Activated CD4-positive, alpha-beta T cell treated with anti-CD3 and anti-CD28 coated beads, Interleukin-2, amount 10 ng/mL, durations not matched to agents 7 days and 5 days (primary cell): ENCODE data around the gene SSTR1. TPM values are rescaled to one million over a fixed set of nuclear protein-coding genes. Genes with fewer than 3 reads are reported as not detected.

Experiments used
- CTCF ChIA-PET: fragments of 350-600 bp; sonication (Branson Sonifier 250); formaldehyde crosslinking; loops from one replicate; lab custom pipeline; 2021; ENCODE audit warnings: antibody characterized with exemption; lab: Charles Lee
- POLR2A ChIA-PET: fragments of 350-600 bp; sonication (Branson Sonifier 250); formaldehyde crosslinking; loops from one replicate; lab custom pipeline; 2021; ENCODE audit warnings: antibody characterized with exemption; lab: Charles Lee
- DNase-seq: peaks from one replicate; pipeline ENCODE4 v3.0.0-alpha.2; 2020
- H3K27ac Mint-ChIP-seq: one replicate; pipeline ENCODE4 v1.8.0; 2021; ENCODE audit warnings: mild to moderate bottlenecking, moderate library complexity, mixed read lengths
- H3K27me3 Mint-ChIP-seq: one replicate; pipeline ENCODE4 v1.8.0; 2021; ENCODE audit warnings: mixed read lengths
- H3K36me3 Mint-ChIP-seq: one replicate; pipeline ENCODE4 v1.8.0; 2021; ENCODE audit warnings: low read depth, mixed read lengths
- H3K4me1 Mint-ChIP-seq: one replicate; pipeline ENCODE4 v1.8.0; 2021; ENCODE audit warnings: mixed read lengths
- H3K4me3 Mint-ChIP-seq: one replicate; pipeline ENCODE4 v1.8.0; 2021; ENCODE audit warnings: mild to moderate bottlenecking, moderate library complexity, mixed read lengths
- H3K9me3 Mint-ChIP-seq: one replicate; pipeline ENCODE4 v1.8.0; 2021; ENCODE audit warnings: mixed read lengths
- total RNA-seq, 2 experiments: library from RNA; stranded (reverse); gene quantifications; one replicate each; pipeline ENCODE4 v1.2.3, GENCODE V29; 2021

The SSTR1 gene
- total RNA-seq, 2 experiments from 2014 or later: not detected

DNA sequence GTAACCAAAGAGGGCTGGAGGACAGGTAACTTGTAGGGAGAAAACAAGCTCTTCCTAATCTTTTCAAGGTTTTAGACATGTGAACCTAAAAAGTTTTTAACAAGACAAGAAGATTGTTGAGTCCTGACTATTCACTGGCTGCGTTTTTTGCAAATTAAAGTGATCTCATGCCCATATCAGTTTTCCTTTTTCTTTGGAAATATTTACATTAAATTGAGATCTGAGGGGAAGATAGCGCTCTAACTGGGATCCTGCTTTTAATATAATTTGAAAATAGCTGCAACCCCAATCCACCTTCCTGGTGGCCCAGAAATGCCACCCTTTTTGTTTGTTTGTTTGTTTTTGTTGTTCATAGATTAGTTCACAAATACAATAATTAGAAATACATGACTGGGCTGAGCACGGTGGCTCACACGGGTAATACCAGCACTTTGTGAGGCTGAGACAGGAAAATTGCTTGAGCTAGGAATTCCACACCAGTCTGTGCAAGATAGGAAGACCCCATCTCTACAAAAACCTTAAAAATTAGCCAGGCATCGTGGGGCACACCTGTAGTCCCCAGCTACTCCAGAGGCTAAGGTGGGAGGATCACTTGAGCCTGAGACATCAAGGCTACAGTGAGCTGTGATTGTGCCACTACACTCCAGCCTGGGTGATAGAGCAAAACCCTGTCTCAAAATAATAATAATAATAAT is 2.4 kb upstream of the SSTR1 start:
- ChIA-PET POLR2A (no interaction called here), CTCF (interaction anchor here (1.2 kb wide), 1 partner anchor 51 kb away, joined by 3 read pairs; no protein-coding TSS in a partner anchor)
- peaks cover 45% of the 10 kb centered on the region for H3K27me3 Mint-ChIP-seq
- peaks cover 2% of the 10 kb centered on the region for H3K9me3 Mint-ChIP-seq
- peaks cover 11% of the 10 kb centered on the region for H3K4me1 Mint-ChIP-seq
- no peak overlapping the region for H3K4me3 Mint-ChIP-seq
- no peak overlapping the region for H3K27ac Mint-ChIP-seq
- DNase-seq: no peak
- peaks cover 3% of the 10 kb centered on the region for H3K36me3 Mint-ChIP-seq

GRCh38 chr14:38205949-38206665 is 1.6 kb upstream of the SSTR1 start:
- POLR2A ChIA-PET: no interaction called here
- H3K9me3 Mint-ChIP-seq: peaks cover 2% of the 10 kb centered on the region
- no peak for DNase-seq
- H3K4me1 Mint-ChIP-seq: peaks cover 13% of the 10 kb centered on the region
- H3K27ac Mint-ChIP-seq: no peak overlapping the region
- H3K36me3 Mint-ChIP-seq: peaks cover 3% of the 10 kb centered on the region
- no peak overlapping the region for H3K4me3 Mint-ChIP-seq
- CTCF ChIA-PET: no interaction called here
- peaks cover 53% of the 10 kb centered on the region for H3K27me3 Mint-ChIP-seq

DNA sequence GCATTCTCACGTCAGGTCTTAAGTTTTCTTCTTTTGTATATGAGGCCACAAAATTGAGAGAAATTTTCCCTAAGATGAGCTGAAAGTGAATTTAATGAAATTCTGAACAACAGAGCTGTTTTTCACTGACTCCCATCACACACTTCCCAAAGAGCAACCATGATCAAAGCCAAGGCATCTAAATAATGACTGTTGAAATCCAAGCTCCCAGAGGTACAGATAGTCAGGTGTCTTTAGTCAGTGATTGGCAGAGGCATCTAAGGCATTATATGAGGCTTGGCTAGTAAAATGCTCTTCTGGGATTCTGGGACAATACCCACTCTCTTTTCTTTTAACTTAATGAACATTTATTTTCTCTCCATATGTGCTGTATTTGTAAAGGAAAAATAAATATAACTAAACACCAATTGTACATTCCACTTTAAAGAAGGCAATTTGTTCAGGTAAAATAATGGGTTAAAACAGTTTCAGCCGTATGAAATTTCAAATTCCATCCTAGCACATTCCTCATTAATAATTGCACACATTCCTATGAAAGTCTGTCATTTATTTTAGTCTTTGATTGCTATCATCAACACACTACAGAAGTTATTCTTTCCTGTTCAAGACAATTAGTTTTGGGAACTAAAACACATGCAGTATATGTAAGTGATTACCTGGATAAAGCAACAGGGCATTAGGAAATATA is 871 bp upstream of the SSTR1 start:
- no peak overlapping the region for H3K4me3 Mint-ChIP-seq
- ChIA-PET POLR2A (no interaction called here), CTCF (no interaction called here)
- peaks cover 13% of the 10 kb centered on the region for H3K4me1 Mint-ChIP-seq
- DNase-seq: no peak
- H3K36me3 Mint-ChIP-seq: peaks cover 3% of the 10 kb centered on the region
- H3K27ac Mint-ChIP-seq: no peak overlapping the region
- H3K9me3 Mint-ChIP-seq: peaks cover 2% of the 10 kb centered on the region
- peaks cover 58% of the 10 kb centered on the region for H3K27me3 Mint-ChIP-seq

- H3K36me3 Mint-ChIP-seq: peaks cover 3% of the 10 kb centered on the region
Measured at GRCh38 chr14:38207377-38207735, 348 bp upstream of the SSTR1 start.

GRCh38 chr14:38208618-38209562 is 1.2 kb downstream of the SSTR1 start:
- peaks cover 71% of the 10 kb centered on the region for H3K27me3 Mint-ChIP-seq
- ChIA-PET POLR2A (interaction anchor here (0.6 kb wide), 1 partner anchor 657 kb away, joined by 3 read pairs; no protein-coding TSS in a partner anchor), CTCF (interaction anchor here (1.4 kb wide), 1 partner anchor 12 kb away, joined by 7 read pairs; no protein-coding TSS in a partner anchor)
- H3K36me3 Mint-ChIP-seq: peaks cover 3% of the 10 kb centered on the region
- peaks cover 13% of the 10 kb centered on the region for H3K4me1 Mint-ChIP-seq
- no peak for DNase-seq
- peaks cover 2% of the 10 kb centered on the region for H3K9me3 Mint-ChIP-seq
- H3K4me3 Mint-ChIP-seq: no peak overlapping the region
- H3K27ac Mint-ChIP-seq: no peak overlapping the region

More at GRCh38 chr14:38207377-38207735, 348 bp upstream of the SSTR1 start:
- CTCF ChIA-PET: no interaction called here
- DNase-seq: no peak
- Mint-ChIP-seq H3K27ac (no peak overlapping the region), H3K9me3 (peaks cover 2% of the 10 kb centered on the region), H3K27me3 (peaks cover 63% of the 10 kb centered on the region), H3K4me3 (no peak overlapping the region), H3K4me1 (peaks cover 13% of the 10 kb centered on the region)
- POLR2A ChIA-PET: no interaction called here

- Mint-ChIP-seq H3K27me3 (peaks cover 74% of the 10 kb centered on the region), H3K4me3 (no peak overlapping the region), H3K36me3 (peaks cover 3% of the 10 kb centered on the region), H3K9me3 (peaks cover 2% of the 10 kb centered on the region), H3K4me1 (peaks cover 13% of the 10 kb centered on the region), H3K27ac (peak overlapping the region; percentile 11)
- DNase-seq: no peak
- CTCF ChIA-PET: no interaction called here
- POLR2A ChIA-PET: no interaction called here
Measured at GRCh38 chr14:38209572-38210557, 2.2 kb downstream of the SSTR1 start.

GRCh38 chr14:38210587-38211216 is 3.0 kb downstream of the SSTR1 start:
- peaks cover 2% of the 10 kb centered on the region for H3K9me3 Mint-ChIP-seq
- H3K36me3 Mint-ChIP-seq: peaks cover 3% of the 10 kb centered on the region
- H3K27me3 Mint-ChIP-seq: peaks cover 74% of the 10 kb centered on the region
- H3K4me3 Mint-ChIP-seq: no peak overlapping the region
- peak overlapping the region; percentile 74 for H3K27ac Mint-ChIP-seq
- ChIA-PET CTCF (no interaction called here), POLR2A (no interaction called here)
- DNase-seq: no peak
- H3K4me1 Mint-ChIP-seq: peaks cover 13% of the 10 kb centered on the region

- CTCF ChIA-PET: no interaction called here
- Mint-ChIP-seq H3K27me3 (peaks cover 73% of the 10 kb centered on the region), H3K36me3 (peaks cover 3% of the 10 kb centered on the region), H3K4me3 (no peak overlapping the region), H3K4me1 (peaks cover 13% of the 10 kb centered on the region), H3K27ac (no peak overlapping the region), H3K9me3 (peaks cover 2% of the 10 kb centered on the region)
- POLR2A ChIA-PET: no interaction called here
- DNase-seq: no peak
Measured at GRCh38 chr14:38211255-38211735, 3.6 kb downstream of the SSTR1 start.

DNA sequence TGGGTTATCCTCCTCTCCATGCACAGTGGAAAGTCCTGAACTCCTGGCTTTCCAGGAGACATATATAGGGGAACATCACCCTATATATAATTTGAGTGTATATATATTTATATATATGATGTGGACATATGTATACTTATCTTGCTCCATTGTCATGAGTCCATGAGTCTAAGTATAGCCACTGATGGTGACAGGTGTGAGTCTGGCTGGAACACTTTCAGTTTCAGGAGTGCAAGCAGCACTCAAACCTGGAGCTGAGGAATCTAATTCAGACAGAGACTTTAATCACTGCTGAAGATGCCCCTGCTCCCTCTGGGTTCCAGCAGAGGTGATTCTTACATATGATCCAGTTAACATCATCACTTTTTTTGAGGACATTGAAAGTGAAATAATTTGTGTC is 4.4 kb downstream of the SSTR1 start:
- H3K27me3 Mint-ChIP-seq: peaks cover 68% of the 10 kb centered on the region
- no peak overlapping the region for H3K27ac Mint-ChIP-seq
- no peak for DNase-seq
- H3K9me3 Mint-ChIP-seq: peaks cover 2% of the 10 kb centered on the region
- H3K4me1 Mint-ChIP-seq: peaks cover 13% of the 10 kb centered on the region
- no peak overlapping the region for H3K4me3 Mint-ChIP-seq
- ChIA-PET POLR2A (no interaction called here), CTCF (no interaction called here)
- H3K36me3 Mint-ChIP-seq: peaks cover 3% of the 10 kb centered on the region

DNA sequence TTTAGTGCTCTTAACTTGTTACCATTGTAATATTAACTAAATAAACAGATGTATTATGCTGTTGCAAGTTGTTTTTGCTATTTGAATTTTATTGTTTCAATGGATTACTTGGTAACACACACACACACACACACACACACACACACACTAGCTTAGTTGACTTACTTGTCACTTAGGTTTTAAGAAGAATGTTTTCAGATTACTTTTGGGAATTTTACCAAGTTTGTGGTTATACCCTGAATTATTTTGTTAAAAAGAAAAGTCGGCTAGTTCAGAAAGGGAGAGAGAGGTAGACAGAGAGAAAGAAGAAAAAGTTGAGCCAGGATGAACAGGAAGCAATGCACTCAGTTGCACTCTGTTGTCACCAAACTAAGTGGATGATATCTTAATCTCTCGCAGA is 5.3 kb downstream of the SSTR1 start:
- DNase-seq: no peak
- peaks cover 2% of the 10 kb centered on the region for H3K9me3 Mint-ChIP-seq
- peaks cover 3% of the 10 kb centered on the region for H3K36me3 Mint-ChIP-seq
- H3K4me3 Mint-ChIP-seq: no peak overlapping the region
- CTCF ChIA-PET: no interaction called here
- H3K27me3 Mint-ChIP-seq: peaks cover 62% of the 10 kb centered on the region
- H3K4me1 Mint-ChIP-seq: peaks cover 13% of the 10 kb centered on the region
- H3K27ac Mint-ChIP-seq: no peak overlapping the region
- POLR2A ChIA-PET: no interaction called here

DNA sequence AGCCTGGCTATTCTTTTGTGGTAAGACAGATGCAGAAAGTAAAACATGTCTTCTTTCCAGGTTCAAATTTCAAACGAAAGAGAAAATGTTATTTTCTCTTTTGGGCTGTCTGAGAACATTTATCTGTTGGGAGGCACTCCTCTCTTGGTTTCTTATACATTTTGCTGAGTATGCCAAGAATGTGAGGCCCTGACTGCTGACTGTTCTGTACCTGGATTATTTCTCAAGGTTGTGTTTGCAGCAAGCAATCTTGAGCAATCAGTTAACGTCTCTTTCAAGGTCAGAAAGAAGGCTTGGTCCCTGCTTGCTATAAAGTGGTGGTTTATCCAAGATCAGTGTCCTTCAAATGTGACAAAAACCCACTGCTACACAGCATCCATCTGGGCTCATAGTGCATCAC is 9.8 kb downstream of the SSTR1 start:
- ChIA-PET POLR2A (no interaction called here), CTCF (no interaction called here)
- Mint-ChIP-seq H3K9me3 (no peaks in the 10 kb centered on the region), H3K4me3 (no peak overlapping the region), H3K36me3 (no peaks in the 10 kb centered on the region), H3K27ac (no peak overlapping the region), H3K27me3 (peaks cover 25% of the 10 kb centered on the region), H3K4me1 (no peaks in the 10 kb centered on the region)
- DNase-seq: no peak
